ENCODE data around the gene TRPV5. TPM values are rescaled to one million over a fixed set of nuclear protein-coding genes. Genes with fewer than 3 reads are reported as not detected.

The TRPV5 gene
- total and polyA plus RNA-seq, 4 donors: under 0.01 to 0.23 TPM; not detected in 2

GRCh38 chr7:142899661-142900060 is 33.9 kb downstream of the TRPV5 start:
- H3K4me1 ChIP-seq (ENCODE audit: control insufficient read depth in 4 of 4, insufficient read depth in 4 of 4, low read length in 3 of 4): no peaks in the 10 kb centered on the region
- H3K27me3 ChIP-seq (ENCODE audit: control insufficient read depth in 4 of 4, insufficient read depth in 4 of 4, low read length in 3 of 4): peaks cover 0 to 5% (median 0%) of the 10 kb centered on the region in 4 donors
- H3K9me3 ChIP-seq (ENCODE audit: control insufficient read depth in 4 of 4, low read length in 3 of 4): no peaks in the 10 kb centered on the region
- no peak overlapping the region for H3K4me3 ChIP-seq (ENCODE audit: low read depth in 1 of 3, low read length in 3 of 3)
- no peaks in the 10 kb centered on the region for H3K36me3 ChIP-seq (ENCODE audit: control insufficient read depth in 4 of 4, insufficient read depth in 3 of 4, low read depth in 1 of 4, low read length in 3 of 4)
- H3K27ac ChIP-seq (ENCODE audit: low read depth in 1 of 2, low read length in 2 of 2): no peak overlapping the region
- no peak for TF ChIP-seq NR2F2 (IDR thresholded peaks at IDR 0.05)
- no peak for TF ChIP-seq ATF3 (IDR thresholded peaks at IDR 0.05)
- no peak for TF ChIP-seq GABPA (IDR thresholded peaks at IDR 0.05 in 1 of 2, conservative IDR thresholded peaks at IDR 0.05 in 1 of 2)
- no peak for TF ChIP-seq HNF4G (IDR thresholded peaks at IDR 0.05)
- no peak for TF ChIP-seq RXRA (IDR thresholded peaks at IDR 0.05)
- TF ChIP-seq CTCF (IDR thresholded peaks at IDR 0.05; ENCODE audit: low read depth, low read length, missing input control): no peak
- TF ChIP-seq FOXA2 (IDR thresholded peaks at IDR 0.05): no peak
- no peak for TF ChIP-seq SP1 (IDR thresholded peaks at IDR 0.05)
- TF ChIP-seq EGR1 (IDR thresholded peaks at IDR 0.05; ENCODE audit: low read depth in 2 of 2): no peak
- no peak for TF ChIP-seq HNF4A (conservative IDR thresholded peaks at IDR 0.05)
- TF ChIP-seq REST (IDR thresholded peaks at IDR 0.05): no peak
- WGBS: 48% methylated on average over 3 of the region's 3 CpGs
- H3K9ac ChIP-seq (ENCODE audit: low read depth in 1 of 2, low read length in 2 of 2): no peak overlapping the region
- DNase-seq (ENCODE audit: low spot score): no peak

GRCh38 chr7:142898377-142899170 is 35.0 kb downstream of the TRPV5 start:
- H3K4me1 ChIP-seq (ENCODE audit: control insufficient read depth in 4 of 4, insufficient read depth in 4 of 4, low read length in 3 of 4): no peaks in the 10 kb centered on the region
- TF ChIP-seq, protein P1, sequence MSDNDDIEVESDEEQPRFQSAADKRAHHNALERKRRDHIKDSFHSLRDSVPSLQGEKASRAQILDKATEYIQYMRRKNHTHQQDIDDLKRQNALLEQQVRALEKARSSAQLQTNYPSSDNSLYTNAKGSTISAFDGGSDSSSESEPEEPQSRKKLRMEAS (IDR thresholded peaks at IDR 0.05): no peak
- TF ChIP-seq EGR1 (IDR thresholded peaks at IDR 0.05; ENCODE audit: low read depth in 2 of 2) (no peak), CTCF (IDR thresholded peaks at IDR 0.05; ENCODE audit: low read depth, low read length, missing input control) (no peak), NR2F2 (IDR thresholded peaks at IDR 0.05) (no peak), ATF3 (IDR thresholded peaks at IDR 0.05) (no peak), SP1 (IDR thresholded peaks at IDR 0.05) (no peak), YY1 (IDR thresholded peaks at IDR 0.05) (no peak), TAF1 (conservative IDR thresholded peaks at IDR 0.05) (no peak), RAD21 (IDR thresholded peaks at IDR 0.05) (no peak), HNF4G (IDR thresholded peaks at IDR 0.05) (no peak), HNF4A (conservative IDR thresholded peaks at IDR 0.05) (no peak), RXRA (IDR thresholded peaks at IDR 0.05) (no peak)
- TF ChIP-seq, protein P2, sequence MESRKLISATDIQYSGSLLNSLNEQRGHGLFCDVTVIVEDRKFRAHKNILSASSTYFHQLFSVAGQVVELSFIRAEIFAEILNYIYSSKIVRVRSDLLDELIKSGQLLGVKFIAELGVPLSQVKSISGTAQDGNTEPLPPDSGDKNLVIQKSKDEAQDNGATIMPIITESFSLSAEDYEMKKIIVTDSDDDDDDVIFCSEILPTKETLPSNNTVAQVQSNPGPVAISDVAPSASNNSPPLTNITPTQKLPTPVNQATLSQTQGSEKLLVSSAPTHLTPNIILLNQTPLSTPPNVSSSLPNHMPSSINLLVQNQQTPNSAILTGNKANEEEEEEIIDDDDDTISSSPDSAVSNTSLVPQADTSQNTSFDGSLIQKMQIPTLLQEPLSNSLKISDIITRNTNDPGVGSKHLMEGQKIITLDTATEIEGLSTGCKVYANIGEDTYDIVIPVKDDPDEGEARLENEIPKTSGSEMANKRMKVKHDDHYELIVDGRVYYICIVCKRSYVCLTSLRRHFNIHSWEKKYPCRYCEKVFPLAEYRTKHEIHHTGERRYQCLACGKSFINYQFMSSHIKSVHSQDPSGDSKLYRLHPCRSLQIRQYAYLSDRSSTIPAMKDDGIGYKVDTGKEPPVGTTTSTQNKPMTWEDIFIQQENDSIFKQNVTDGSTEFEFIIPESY (IDR thresholded peaks at IDR 0.05): no peak

More at GRCh38 chr7:142898377-142899170, 35.0 kb downstream of the TRPV5 start:
- no peak for DNase-seq (ENCODE audit: low spot score)
- 64% methylated on average over 3 of the region's 3 CpGs for WGBS
- Histone ChIP-seq H3K27ac (ENCODE audit: low read depth in 1 of 2, low read length in 2 of 2) (no peak overlapping the region), H3K9ac (ENCODE audit: low read depth in 1 of 2, low read length in 2 of 2) (no peak overlapping the region), H3K36me3 (ENCODE audit: control insufficient read depth in 4 of 4, insufficient read depth in 3 of 4, low read depth in 1 of 4, low read length in 3 of 4) (no peaks in the 10 kb centered on the region), H3K9me3 (ENCODE audit: control insufficient read depth in 4 of 4, low read length in 3 of 4) (no peaks in the 10 kb centered on the region), H3K4me3 (ENCODE audit: low read depth in 1 of 3, low read length in 3 of 3) (no peak overlapping the region), H3K27me3 (ENCODE audit: control insufficient read depth in 4 of 4, insufficient read depth in 4 of 4, low read length in 3 of 4) (peaks cover 0 to 8% (median 0%) of the 10 kb centered on the region in 4 donors)

Measured in liver (tissue), 9 donors.